GM19099 (cell line): ENCODE results near the gene RRP7A.

Experiments used
- POLR2A ChIP-seq: IDR thresholded peaks from 3 replicates; pipeline ENCODE4 v1.6.1; 2011; ENCODE audit warnings: low read depth; ENCODE audit not compliant: insufficient read length; ENCODE audit errors: extremely low read depth

The RRP7A gene

DNA sequence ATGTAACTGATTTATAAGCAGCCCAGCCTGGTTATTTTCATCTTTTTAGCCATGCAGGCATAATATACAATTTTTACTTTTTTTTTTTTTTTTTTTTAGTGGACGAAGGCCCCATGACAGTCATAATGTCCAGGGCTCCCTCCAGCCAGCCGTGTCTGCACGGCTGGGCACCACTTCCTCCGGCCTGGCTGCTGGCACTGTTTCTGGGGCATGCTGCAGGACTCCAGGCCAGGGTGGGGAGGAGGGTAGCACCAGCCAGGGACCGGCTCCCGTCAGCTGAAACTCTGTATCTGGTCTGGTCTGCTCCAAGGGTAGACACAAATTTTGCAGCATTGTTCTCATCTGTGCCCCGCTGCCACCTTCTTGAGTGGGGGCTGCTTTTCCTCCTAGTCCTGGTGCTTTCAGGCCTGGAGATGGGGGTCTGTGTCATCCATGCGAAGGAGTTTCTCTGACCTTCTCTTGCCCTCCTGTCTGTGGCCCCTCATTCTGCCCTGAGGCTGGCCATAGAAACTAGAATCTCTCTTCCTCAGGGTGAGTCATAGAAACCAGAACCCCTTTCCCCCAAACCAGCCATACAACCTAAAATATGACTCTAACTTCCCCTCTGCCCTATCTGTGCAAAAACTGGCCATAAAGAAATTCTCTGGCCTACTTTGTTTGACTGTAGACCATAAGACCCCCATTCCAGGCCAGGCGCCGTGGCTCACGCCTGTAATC is 9.2 kb upstream of the RRP7A start:
- TF ChIP-seq POLR2A: no peak

DNA sequence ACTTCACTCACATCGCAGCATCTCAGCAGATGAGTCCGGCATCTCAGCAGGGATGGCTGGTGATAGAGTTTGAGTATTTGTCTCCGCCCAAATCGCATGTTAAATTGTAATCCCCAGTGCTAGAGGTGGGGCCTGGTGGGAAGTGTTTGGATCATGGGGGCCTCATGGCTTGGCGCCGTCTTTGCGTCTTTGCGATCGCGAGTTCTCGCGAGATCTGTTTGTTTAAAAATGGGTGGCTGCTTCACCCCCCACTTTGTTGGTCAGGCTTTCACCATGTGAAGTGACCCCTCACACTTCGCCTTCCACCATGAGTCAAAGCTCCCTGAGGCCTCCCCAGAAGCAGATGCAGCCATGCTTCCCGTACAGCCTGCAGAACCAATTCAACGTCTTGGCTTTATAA is 3.0 kb upstream of the RRP7A start:
- TF ChIP-seq POLR2A: no peak

DNA sequence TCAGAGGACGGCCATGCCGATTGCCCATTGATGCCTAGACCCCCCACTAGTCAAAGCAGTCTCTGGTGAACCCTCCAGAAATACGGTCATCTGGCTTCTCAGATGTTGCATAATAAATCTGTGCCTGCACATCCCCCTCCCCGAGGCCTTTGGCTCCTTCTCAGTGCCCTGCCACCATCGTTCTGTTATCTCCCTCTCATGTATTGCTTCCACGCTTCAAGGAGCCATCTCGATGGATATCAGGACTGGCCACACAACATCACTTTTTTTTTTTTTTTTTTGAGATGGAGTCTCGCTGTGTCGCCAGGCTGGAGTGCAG is 1.6 kb upstream of the RRP7A start:
- no peak for TF ChIP-seq POLR2A

DNA sequence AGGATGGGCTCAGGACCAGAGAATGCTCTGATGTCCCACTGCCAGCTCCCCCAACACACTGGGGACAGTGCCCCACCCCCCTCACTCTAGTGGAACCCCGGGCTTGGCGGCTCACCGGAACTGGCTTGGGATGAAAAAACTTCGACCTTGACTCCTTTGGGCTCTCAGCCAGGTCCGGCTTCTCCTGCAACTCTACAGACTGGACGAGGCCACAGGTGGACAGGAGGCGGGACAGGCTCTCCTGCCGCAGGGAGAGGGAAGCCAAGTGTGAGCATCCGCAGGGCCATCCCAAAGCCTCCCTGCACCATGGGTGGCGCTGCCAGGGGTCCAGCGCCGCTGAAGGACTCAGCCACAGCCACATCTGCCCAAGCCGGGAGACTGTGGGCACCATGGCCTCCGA is 3.7 kb downstream of the RRP7A start:
- TF ChIP-seq POLR2A: no peak

DNA sequence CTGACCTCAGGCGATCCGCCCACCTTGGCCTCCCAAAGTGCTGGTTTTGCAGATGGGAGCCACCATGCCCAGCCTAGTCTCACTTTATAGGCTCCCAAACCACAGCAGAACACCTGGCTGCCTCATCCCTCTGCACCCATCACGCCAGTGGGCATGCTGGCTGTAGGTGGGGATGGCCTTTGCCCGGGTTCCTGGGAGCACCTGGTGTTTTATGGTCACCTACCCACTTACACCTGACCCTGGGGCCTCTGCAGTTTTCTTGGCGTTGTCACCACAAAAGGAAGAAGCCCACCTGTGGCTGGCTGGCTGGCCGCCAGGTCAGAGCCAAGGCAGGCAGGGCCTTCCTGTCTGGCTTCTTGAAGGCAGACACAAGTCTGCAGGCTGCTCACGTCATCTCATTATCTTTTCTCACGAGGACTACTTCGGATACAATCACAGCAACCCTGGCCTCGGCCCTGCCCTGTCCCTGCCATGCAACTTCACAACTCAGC is 8.2 kb downstream of the RRP7A start:
- peak; percentile 17 for TF ChIP-seq POLR2A

DNA sequence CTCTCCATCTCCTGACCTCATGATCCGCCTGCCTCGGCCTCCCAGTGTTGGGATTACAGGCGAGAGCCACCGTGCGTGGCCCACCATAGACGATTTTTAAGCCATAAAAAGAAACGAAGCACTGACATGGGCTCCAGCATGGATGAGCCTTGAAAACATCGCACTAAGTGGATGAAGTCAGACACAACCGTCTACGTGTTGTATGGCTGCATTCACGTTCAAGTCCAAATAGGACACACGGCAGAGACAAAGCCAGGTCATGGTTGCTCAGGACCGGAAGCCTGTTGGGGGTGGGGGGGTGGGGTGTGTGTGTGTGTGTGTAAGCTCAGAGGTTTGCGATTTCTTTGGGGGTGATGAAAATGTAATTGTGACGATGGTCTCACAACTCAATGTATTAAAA is 10.0 kb downstream of the RRP7A start:
- no peak for TF ChIP-seq POLR2A

DNA sequence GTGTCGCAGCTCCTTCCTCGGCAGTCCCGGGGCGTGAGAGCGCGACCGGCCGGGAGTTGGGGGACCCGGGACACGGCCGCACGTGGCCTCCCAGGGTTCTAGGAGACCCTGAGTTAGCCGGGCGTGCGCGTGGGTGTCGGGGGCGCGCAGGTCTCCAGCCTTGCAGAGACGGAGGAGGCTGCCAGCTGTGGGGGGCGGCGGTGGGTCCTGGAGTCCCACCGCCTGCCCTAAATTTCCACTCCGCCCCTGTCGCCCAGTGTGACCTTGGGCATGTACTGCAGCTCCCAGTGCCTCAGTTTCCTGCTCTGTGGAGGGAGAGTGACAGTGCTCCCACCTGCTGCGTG is 18.8 kb downstream of the RRP7A start:
- no peak for TF ChIP-seq POLR2A

DNA sequence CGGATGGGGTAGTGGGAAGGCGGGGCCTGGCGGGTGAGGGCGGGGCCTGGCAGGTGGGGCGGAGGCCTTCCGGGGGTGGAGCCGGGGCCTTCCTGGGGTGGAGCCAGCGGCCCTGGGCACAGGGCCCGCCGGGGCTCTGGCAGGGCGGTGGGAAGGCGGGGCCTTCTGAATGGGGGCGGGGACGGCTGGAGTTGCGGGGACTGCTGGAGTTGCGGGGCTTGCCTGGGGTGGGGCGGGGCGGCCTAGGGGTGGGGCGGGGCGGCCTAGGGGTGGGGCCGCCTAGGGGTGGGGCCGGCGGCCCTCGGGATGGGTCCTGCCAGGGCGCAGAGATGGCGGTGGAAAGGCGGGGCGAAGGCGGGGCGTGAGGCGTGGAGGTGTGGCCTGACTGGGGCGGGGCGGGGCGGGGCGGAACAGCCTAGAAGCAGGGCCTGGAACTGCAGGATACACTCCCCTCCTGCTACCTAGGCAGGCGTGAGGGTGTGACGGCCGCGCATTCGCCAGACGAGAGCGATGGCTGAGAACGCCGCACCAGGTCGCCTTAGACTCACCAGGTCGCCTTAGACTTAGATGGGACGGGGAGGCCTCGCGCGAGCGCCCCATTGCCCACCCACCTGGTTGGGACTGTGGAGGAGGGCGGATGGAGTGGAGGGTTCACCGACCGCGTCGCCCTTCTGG is 19.3 kb downstream of the RRP7A start:
- TF ChIP-seq POLR2A: no peak

DNA sequence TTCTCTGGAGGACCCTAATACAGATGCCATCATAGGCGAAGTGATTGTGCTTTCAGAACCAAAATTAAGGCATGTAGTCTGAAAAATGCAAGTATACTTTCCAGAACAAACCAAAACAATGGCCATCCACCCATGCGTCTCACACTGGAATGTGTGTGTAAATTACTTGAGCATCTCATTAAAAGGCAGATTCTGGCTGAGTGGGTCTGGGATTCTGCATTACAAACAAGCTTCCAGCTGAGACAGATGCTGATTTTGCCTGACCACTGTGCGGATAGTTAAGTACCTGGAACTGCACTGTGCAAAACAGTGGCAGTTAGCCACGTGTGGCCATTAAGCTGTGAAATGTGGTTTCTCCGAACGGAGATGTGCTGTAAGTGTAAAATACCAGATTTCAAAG is 26.2 kb downstream of the RRP7A start:
- no peak for TF ChIP-seq POLR2A

DNA sequence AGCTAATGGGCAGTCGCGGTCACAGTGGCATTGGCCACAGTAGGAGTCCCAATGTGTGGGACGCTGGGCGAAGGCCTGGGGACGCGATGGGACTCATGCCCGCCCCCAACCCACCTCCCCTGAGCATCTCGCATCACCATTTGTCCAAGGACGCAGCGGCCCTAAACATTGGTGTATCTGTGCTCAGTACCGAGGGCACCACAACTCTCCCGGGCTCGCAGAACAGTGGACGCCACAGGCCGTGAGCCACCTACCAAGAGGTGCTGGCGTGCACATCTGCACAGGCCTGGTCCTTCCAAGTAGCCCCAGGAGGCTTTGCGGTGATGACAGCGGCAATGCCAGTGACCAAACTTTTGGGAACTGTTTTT is 27.3 kb downstream of the RRP7A start:
- TF ChIP-seq POLR2A: no peak

DNA sequence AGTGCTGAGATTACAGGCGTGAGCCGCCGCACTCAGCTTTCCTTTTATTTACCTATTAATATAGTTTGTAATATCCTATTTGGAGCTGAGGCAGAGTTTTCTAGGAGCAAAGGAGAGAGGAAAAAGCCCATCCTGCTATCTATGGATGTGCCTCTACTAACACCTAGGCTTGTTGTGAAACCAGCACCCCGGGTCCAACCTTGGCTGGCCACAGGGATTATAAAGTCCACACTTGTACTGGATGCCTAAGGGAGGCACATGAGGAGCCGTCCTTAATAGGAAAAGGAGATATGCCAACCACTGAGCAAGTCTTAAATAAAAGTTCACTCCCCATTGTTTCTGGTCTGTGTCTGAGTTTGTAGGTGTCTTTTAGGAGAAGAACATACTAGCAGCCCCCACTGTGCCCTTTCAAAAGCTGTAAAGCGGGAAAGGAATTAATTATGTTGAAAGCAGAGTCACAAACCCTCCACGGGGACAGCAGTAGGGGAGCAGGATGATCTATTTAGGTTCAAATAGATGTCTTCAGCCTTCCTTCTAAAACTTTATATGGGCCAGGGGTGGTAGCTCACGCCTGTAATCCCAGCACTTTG is 29.3 kb downstream of the RRP7A start:
- no peak for TF ChIP-seq POLR2A

DNA sequence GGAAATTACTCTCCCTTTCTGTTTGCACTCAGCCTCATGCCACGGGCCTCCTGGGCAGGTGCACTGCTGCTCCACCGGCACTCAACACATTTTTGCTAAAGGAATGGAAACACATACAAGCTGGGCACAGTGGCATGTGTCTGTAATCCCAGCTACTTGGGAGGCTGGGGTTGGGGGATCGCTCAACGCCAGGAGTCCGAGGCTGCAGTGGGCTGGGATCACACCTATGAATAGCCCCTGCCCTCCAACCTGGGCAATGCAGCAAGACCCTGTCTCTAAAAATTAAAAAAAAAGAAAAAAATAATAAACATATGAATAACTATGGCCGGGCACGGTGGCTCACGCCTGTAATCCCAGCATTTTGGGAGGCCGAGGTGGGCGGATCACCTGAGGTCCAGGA is 30.6 kb downstream of the RRP7A start:
- TF ChIP-seq POLR2A: no peak

DNA sequence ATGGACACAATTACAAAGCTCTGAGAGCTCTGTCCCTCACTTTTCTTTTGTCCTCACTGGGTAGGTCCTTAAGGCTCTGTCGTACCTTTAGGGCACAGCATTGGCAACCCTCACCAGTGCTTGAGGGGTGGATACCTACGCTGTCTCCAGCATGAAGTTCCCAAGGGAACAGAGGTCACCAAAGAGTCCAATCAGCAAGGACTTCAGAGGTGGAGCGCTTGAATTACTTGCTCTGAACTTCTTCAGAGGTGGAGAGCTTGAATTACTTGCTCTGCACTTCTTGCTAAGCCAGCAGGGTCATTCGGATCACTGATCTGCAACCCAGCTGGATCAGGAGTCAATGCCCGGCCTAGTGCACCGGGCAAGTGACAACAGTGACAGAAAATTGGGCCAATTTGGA is 35.1 kb downstream of the RRP7A start:
- TF ChIP-seq POLR2A: no peak

DNA sequence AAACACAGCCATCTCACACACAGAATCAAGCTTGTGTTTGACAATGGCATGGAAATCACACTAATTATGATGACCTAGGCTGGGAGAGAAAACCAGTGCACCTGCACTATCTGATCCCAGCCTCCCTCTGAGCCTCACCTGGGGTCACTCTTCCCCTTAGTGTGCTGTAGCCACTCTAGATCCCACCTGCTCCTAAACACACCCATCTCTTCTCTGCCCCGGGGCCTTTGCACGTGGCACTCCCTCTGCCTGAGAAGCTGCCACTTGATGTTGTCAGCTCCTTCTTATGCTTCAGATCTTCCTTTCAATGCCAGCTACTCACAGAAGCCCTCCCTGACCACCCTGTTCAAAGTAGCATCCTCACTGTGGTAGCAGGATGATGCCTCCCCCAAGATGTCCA is 44.5 kb downstream of the RRP7A start:
- TF ChIP-seq POLR2A: no peak

DNA sequence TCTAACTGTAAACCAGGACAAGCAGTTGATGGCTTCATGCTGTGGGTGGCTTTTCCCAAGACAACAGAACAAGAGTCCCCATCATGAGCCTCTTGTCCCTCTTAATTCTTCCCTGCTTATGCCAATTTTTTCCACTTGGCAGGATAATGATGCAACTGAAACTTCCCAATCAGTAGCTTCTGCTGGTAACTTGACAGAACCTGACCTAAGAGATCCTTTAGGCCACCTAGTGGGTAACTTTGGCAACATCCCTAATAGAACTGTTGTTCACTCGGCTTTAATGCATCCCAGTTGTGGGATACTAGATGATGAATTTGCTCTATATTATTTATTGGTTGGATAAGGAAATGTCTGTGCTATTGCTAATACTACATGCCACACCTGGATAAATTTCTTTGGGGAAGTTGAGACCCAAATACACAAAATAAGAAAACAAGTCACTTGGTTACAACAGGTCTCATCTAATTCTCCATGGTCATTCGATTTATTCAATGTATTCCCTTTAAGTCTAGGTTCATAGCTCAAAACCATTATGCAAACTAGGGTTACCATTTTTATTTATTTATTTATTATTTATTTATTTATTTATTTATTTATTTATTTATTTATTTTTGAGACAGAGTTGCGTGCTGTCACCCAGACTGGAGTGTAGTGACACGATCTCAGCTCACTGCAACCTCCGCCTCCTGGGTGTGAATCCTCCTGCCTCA is 46.0 kb downstream of the RRP7A start:
- TF ChIP-seq POLR2A: no peak

DNA sequence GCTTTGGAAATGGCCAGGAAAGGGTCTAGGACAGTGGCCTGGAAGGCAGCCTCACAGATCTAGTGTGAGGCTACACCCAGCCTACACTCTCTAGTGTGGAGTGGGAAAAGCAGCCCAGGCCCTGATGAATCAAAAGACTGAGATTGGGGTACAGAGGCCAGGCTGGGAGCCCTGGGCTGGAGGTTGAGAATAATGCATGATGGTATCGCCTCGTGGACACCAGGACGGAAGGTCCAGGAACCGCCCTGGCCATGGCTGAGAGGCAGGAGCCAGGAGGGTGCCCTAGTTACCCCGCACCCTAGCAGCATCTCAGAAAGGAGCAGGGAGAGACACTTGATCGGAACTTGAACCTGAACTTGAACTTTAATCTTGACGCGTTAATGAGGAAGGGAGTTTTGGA is 46.9 kb downstream of the RRP7A start:
- TF ChIP-seq POLR2A: no peak
